HG03460 (cell line): ENCODE results near the gene FBXO3.

ENCODE experiments used
- ATAC-seq: cut with Tn5 transposase; IDR thresholded peaks from one replicate; pipeline ENCODE4 v1.9.1; 2021; ENCODE audit not compliant: unreplicated experiment

Gene FBXO3

DNA sequence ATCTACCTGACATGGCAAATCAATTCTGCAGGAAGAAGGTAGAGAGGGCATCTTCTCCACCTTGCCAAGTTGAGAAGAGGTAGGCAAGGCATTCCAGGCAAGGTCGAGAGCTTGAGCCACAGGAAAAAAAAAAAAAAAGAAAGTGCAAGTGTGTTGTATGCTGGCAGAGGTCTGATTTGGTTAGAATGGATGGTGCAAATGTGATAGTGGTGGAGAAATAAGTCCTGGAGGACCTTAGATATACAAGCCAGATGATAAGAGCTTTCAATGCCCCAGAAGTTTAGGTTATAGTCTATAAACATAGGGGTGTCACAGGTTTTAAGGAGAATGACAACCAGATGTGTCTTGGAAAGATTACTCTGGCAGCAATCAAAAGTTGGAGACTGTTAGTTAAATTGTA is 1.4 kb downstream of the FBXO3 start:
- no peak for ATAC-seq

DNA sequence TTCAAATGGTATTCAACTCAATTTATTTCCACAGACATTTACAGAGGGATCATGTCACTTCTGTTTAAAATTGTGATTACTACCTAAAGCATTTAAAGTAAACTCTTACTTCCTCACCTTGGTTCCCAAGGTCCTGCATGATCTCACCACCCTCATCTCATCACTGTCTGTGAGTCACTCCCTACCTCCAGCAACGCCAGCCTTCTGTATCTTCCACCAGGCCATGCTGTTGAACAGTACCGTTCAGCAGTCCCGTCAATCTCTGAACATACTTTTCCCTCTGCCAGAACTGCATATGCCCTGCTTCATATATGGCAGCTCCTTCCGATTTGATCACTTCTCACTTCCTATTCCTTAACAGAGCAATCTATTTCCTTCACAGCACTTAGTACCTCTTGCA is 2.0 kb downstream of the FBXO3 start:
- no peak for ATAC-seq

DNA sequence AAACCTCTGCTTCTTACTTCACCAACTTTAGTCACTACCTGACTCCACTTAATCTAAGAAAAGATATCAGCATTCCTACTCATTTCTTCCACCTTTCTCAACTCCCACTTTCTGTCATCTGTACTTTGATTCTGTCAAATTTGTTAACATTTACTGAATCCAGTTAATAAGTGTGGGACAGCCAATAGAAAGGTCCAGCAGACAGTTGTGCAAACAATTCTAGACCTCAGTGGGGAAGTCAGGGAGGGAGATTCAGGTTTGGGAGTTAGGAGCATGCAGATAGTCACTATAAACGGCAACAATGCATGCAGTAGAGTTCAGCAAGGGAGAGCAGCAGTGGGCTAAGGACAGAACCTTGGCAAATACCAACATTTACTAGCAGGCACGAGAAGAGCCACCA is 4.1 kb downstream of the FBXO3 start:
- ATAC-seq = no peak

GRCh38 chr11:33769542-33769941 is 4.8 kb downstream of the FBXO3 start:
- no peak for ATAC-seq

GRCh38 chr11:33767624-33768023 is 6.7 kb downstream of the FBXO3 start:
- no peak for ATAC-seq

DNA sequence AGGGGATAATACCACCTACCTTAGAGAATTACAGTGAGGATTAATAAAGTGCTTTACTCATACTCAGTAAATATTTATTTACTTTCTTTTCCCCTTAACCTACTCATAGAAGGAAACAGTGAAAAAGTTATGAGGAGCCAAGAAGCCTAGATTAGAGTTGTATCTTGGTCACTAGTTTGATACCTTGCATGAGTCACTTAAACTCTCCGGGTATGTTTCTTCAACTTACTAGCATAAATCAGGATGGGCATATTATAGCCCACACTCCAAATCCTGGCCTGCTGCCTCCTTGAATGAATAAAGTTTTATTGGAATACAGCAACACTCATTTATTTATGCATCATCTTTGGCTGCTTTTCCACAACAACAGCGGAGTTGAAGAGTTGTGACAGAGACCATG is 8.2 kb downstream of the FBXO3 start:
- no peak for ATAC-seq

DNA sequence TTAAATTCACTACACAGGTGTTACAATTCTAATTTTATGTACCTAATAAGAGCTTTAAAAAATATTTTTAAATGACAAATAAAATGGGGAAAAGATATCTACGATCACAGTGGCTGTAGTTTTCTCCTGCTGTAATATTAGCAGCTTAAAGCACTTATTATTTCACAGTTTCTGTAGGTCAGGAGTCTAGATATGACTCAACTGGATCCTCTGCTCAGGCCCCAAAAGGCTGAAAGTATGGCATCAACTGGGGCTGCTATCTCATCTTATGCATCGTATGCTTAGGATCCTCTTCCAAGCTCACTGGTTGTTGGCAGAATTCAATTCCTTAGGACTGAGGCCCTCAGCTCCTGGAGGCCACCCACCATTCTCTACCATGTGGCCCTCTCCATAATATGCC is 12.8 kb downstream of the FBXO3 start:
- ATAC-seq = peak; percentile 68

DNA sequence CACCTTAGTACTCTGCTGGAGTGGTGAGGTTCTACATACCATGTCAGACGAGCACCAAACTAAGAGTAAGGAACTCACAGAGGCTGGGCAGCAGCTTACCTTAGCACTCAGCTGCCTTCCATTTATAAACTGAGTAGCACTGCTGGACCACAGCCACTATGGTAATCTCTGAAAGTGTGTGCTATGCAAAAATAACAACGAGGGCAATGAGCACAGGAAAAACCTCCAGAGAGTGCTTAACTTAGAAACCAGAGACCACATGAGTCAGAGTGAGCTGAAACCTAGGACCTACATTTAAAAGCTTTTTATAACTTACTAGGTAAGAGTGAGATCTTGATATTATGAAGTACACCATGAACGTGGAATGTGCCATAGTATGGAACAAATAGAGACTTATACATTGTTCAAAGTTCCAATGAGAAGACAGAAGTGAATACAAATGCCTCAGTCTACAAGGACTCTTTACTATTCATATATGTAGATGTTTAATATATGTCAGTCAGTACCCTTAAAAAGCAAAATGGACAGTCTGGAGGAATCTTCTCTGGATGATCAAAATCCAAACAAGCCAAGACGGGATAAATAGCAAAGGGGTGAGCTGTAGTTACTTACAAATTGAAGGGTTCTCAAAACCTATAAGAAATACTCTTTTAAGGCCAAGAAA is 20.9 kb downstream of the FBXO3 start:
- ATAC-seq = peak; percentile 98

DNA sequence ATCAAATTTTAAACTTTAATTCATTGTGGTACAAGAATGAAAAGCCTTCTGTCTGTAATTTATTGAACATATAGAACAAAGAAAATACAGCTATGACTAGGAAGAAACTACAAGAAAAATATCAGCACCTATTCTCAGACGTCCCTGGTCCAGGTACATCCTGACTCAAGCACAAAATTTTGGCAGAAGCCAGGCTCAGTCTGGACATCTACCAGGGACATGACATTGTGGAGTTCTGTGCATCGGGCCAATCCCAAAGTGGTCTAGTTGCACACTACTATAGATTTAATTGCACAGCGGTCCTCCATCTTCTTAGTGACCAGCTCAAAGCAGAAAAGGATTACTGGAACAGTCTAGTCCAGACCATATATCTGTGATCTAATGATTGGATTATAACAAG is 22.4 kb downstream of the FBXO3 start:
- no peak for ATAC-seq

- ATAC-seq = no peak
Measured at GRCh38 chr11:33747979-33748378, 26.3 kb downstream of the FBXO3 start.

GRCh38 chr11:33743291-33743690 is 31.0 kb downstream of the FBXO3 start:
- ATAC-seq = no peak

- ATAC-seq = peak; percentile 60
Measured at GRCh38 chr11:33742249-33742851, 32.0 kb downstream of the FBXO3 start.

GRCh38 chr11:33741806-33742205 is 32.5 kb downstream of the FBXO3 start:
- ATAC-seq = no peak

- no peak for ATAC-seq
Measured at GRCh38 chr11:33737362-33737821, 36.9 kb downstream of the FBXO3 start.

GRCh38 chr11:33736148-33736812 is 38.0 kb downstream of the FBXO3 start, which contains the start of gene CD59:
Gene CD59 (minus strand): TSS chr11:33736423. CDS start chr11:33722445, 13,978 bp downstream.
- peak; percentile 57 for ATAC-seq

DNA sequence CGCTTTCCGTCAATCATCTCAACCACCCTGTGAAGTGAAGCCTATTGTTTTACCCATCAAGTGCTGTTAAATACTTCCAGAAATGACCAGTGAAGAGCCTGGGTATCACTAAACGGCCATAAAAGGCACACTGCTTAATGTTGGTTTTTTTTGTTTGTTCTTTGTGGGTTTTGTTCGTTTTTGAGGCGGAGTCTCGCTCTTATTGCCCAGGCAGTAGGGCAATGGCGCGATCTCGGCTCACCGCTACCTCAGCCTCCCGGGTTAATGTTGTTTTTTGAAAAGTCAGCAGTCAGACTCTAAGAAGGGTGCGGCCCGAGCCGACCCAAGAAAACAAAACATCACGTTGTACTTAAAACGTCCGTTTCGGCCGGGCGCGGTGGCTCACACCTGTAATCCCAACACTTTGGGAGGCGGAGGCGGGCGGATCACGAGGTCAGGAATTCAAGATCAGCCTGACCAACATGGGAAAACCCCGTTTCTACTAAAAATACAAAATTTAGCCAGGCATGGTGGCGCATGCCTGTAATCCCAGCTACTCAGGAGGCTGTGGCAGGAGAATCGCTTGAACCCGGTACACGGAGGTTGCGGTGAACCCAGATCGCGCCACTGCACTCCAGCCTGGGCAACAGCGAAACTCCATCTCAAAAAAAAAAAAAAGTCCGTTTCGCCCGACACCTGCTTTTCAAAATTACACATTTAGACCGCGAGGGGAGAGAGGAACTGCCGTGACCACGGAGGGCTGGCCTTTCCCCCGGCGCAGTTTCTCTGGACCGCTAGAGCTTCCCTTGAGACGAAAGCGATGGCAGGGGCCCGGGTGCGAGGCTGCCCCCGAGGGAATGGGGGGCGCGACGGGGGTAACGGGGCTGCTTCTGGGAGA is 38.8 kb downstream of the FBXO3 start:
- ATAC-seq = peak; percentile 56

DNA sequence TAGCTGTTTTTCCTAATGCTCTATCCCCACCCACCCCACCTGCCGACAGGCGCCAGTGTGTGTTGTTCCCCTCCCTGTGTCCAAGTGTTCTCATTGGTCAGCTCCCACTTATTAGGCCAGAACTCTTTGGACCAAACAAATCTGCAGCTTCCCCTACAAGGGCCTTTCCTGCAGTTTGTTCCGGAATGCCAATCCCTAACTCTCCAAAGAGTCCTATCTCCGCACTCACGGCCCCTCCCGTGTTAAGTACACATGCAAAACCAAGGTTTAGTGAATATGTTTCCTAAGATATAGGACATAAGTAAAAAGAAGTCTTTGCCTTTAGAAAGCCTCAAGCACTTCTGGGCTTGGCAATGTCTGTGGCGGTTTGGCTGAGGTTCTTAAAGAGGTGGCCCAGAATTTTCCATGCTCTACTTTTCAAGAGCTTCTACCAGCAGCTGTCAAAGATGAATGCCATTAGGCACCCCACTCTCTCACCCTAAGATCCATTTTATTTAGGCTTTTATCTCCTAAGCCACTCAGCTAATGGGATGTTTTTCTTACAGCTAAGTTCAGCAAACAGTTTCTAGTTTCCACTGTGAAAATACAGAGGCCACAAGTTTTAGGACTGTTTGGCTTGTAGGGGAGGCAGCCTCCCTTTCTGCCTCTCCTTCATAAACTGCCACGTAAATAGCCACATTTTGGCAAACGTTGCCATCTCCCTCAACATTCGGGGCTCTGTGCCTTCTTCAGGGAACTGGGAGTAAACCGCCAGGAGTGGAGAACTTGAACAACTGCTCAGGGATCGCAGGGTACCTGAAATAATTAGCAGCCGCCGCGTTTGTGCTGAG is 39.7 kb downstream of the FBXO3 start:
- no peak for ATAC-seq

DNA sequence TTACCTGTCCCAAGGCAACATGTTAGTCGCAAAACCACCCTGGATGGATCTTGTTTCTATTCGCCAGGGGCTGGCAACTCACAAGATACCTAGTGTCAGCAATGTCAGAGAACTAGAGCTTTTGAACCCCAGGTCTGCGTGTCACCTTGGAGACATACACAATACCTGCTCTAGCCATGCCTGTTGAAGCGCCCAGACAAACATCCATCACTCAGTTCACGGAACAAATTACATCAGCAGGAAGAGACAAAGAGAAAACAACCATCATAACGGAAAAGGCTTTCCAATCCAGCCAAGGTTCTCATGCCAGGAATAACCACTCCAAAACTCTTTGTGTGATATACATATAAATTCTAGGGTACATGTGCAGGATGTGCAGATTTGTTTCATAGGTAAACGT is 40.3 kb downstream of the FBXO3 start:
- ATAC-seq = no peak

DNA sequence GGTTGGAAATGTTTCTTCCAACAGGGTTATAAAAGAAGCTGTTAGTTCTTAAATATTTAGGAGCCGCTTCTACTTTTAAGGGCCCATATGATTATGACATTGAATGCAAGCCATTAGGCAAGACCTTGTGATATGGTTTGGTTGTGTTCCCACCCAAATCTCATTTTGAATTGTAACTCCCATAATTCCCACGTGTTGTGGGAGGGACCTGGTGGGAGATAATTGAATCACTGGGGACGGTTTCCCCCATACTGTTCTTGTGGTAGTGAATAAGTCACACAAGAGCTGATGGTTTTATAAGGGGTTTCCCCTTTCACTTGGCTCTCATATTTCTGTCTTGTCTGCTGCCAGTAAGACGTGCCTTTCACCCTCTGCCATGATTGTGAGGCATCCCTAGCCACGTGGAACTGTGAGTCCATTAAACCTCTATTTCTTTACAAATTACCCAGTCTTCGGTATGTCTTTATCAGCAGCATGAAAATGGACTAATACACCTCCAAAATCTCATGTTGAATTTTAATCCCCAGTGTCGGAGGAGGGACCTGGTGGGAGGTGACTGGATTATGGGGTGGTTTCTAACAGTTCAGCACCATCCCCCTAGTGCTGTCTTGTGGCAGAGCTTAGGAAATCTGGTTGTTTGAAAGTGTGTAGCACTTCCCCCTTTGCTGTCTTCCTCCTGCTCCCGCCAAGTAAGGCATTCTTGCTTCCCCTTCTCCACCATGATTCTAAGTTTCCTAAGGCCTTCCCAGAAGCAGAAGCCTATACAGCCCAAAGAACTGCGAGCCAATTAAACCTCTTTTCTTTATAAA is 42.4 kb downstream of the FBXO3 start:
- no peak for ATAC-seq

- ATAC-seq = no peak
Measured at GRCh38 chr11:33730716-33731115, 43.6 kb downstream of the FBXO3 start.
